HuH-7 (cell line): Measurements from ENCODE around the gene TCAP.

Experiments used
- DNase-seq: peaks from one replicate; pipeline ENCODE4 v3.0.0; 2011; ENCODE audit warnings: low spot score

Gene TCAP

GRCh38 chr17:39664581-39665561, at the start of gene TCAP:
Gene TCAP (plus strand): TSS chr17:39665349. CDS start chr17:39665360, 11 bp downstream.
- no peak for DNase-seq

GRCh38 chr17:39615434-39615833, 49.7 kb upstream of the TCAP start:
- no peak for DNase-seq

- no peak for DNase-seq
These were observed 48.1 kb upstream of the TCAP start for GRCh38 chr17:39617100-39617445.

- no peak for DNase-seq
These were observed 47.5 kb upstream of the TCAP start for GRCh38 chr17:39617446-39618245.

GRCh38 chr17:39618246-39618913, 46.8 kb upstream of the TCAP start:
- DNase-seq: no peak

- DNase-seq: no peak
These were observed 46.0 kb upstream of the TCAP start for GRCh38 chr17:39618956-39619785.

- DNase-seq: no peak
These were observed 45.4 kb upstream of the TCAP start for GRCh38 chr17:39619786-39620101.

GRCh38 chr17:39621523-39622379, 43.4 kb upstream of the TCAP start:
- peak; percentile 90 for DNase-seq

- DNase-seq: no peak
These were observed 42.7 kb upstream of the TCAP start for GRCh38 chr17:39622380-39623006.

- DNase-seq: peak; percentile 86
These were observed 41.7 kb upstream of the TCAP start for GRCh38 chr17:39623356-39623950.

GRCh38 chr17:39624313-39624712, 40.8 kb upstream of the TCAP start:
- DNase-seq: no peak

GRCh38 chr17:39625198-39625785, 39.9 kb upstream of the TCAP start:
- no peak for DNase-seq

GRCh38 chr17:39626171-39627046, 38.7 kb upstream of the TCAP start, which contains the start of gene PPP1R1B:
Gene PPP1R1B (plus strand): TSS chr17:39626952. CDS start chr17:39627393, 441 bp downstream.
- no peak for DNase-seq

GRCh38 chr17:39627047-39627711, 38.0 kb upstream of the TCAP start:
- no peak for DNase-seq

GRCh38 chr17:39627712-39628516, 37.2 kb upstream of the TCAP start:
- DNase-seq: no peak

- no peak for DNase-seq
These were observed 36.3 kb upstream of the TCAP start for GRCh38 chr17:39628655-39629493.
